Esophagus muscularis mucosa (tissue), 3 donors: ENCODE data around the gene YWHAH.

Source experiments
- POLR2A ChIP-seq: fragments of 450-650 bp; IDR thresholded peaks from one replicate; pipeline ENCODE4 v1.6.1; 2017; ENCODE audit warnings: antibody characterized with exemption, moderate library complexity, mild to moderate bottlenecking, low read depth
- TF ChIP-seq, protein P1 (sequence below), 3 experiments: fragments of 200-600 bp in 2 of 3; fragments of 450-650 bp in 1 of 3; sonication (generic) in 2 of 3; IDR thresholded peaks; one replicate each; pipeline ENCODE4 v1.5.1; 2017 to 2019; ENCODE audit warnings: antibody characterized with exemption in 3 of 3, mild to moderate bottlenecking in 2 of 3, moderate library complexity in 1 of 3

DNA sequence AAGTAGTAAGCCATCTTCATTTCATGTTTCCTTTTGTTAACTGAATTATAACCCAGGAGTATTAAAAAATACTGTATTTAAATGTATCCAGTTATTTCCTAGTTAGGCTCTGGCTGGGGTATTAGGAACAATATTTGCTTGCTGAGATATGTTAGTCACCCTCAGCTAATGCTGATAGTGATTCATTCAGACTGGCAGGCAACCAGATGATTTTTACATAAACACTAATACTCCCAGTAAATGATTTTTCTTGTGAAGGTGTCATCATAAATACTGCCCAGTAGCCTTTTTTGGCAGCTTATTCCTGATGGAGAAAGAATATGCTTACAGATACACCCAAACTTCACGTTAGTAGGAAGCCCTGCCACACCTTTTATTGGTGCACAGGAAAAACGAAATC lies 8.1 kb downstream of the YWHAH start:
- TF ChIP-seq, protein P1, sequence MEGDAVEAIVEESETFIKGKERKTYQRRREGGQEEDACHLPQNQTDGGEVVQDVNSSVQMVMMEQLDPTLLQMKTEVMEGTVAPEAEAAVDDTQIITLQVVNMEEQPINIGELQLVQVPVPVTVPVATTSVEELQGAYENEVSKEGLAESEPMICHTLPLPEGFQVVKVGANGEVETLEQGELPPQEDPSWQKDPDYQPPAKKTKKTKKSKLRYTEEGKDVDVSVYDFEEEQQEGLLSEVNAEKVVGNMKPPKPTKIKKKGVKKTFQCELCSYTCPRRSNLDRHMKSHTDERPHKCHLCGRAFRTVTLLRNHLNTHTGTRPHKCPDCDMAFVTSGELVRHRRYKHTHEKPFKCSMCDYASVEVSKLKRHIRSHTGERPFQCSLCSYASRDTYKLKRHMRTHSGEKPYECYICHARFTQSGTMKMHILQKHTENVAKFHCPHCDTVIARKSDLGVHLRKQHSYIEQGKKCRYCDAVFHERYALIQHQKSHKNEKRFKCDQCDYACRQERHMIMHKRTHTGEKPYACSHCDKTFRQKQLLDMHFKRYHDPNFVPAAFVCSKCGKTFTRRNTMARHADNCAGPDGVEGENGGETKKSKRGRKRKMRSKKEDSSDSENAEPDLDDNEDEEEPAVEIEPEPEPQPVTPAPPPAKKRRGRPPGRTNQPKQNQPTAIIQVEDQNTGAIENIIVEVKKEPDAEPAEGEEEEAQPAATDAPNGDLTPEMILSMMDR (IDR thresholded peaks at IDR 0.05), result no peak
- no peak for TF ChIP-seq POLR2A
